Sigmoid colon (tissue), 4 donors: ENCODE data around the gene TEX50.

Experiments
- EP300 ChIP-seq, 4 donors: sonication (generic); formaldehyde crosslinking; IDR thresholded peaks; one replicate each; pipeline ENCODE4 v1.6.1; 2017; ENCODE audit warnings: antibody characterized with exemption in 4 of 4
- POLR2A ChIP-seq, 2 donors: fragments of 450-650 bp; IDR thresholded peaks; one replicate each; pipeline ENCODE4 v1.6.1; 2016; ENCODE audit warnings: antibody characterized with exemption in 2 of 2, mild to moderate bottlenecking in 2 of 2, moderate library complexity in 2 of 2
- TF ChIP-seq, protein P1 (sequence below), 4 experiments: fragments of 450-650 bp in 3 of 4; fragments of 200-600 bp in 1 of 4; IDR thresholded peaks; one replicate each; pipeline ENCODE4 v1.5.1; 2016 to 2019; ENCODE audit warnings: antibody characterized with exemption in 4 of 4, mild to moderate bottlenecking in 3 of 4, moderate library complexity in 2 of 4

- no peak for TF ChIP-seq POLR2A (IDR thresholded peaks at IDR 0.05)
- TF ChIP-seq, protein P1, sequence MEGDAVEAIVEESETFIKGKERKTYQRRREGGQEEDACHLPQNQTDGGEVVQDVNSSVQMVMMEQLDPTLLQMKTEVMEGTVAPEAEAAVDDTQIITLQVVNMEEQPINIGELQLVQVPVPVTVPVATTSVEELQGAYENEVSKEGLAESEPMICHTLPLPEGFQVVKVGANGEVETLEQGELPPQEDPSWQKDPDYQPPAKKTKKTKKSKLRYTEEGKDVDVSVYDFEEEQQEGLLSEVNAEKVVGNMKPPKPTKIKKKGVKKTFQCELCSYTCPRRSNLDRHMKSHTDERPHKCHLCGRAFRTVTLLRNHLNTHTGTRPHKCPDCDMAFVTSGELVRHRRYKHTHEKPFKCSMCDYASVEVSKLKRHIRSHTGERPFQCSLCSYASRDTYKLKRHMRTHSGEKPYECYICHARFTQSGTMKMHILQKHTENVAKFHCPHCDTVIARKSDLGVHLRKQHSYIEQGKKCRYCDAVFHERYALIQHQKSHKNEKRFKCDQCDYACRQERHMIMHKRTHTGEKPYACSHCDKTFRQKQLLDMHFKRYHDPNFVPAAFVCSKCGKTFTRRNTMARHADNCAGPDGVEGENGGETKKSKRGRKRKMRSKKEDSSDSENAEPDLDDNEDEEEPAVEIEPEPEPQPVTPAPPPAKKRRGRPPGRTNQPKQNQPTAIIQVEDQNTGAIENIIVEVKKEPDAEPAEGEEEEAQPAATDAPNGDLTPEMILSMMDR (IDR thresholded peaks at IDR 0.05): no peak
- no peak for TF ChIP-seq EP300 (IDR thresholded peaks at IDR 0.05)
Observed at GRCh38 chr1:173596097-173596825, 38.9 kb upstream of the TEX50 start.
